GM19397 (cell line): ENCODE results near the gene GALE.

Experiments used
- ATAC-seq: cut with Tn5 transposase; IDR thresholded peaks from one replicate; pipeline ENCODE4 v1.9.1; 2021; ENCODE audit warnings: mild to moderate bottlenecking, moderate library complexity; ENCODE audit not compliant: unreplicated experiment

Gene GALE

GRCh38 chr1:23759277-23759676 is 41.3 kb downstream of the GALE start:
- ATAC-seq: no peak

DNA sequence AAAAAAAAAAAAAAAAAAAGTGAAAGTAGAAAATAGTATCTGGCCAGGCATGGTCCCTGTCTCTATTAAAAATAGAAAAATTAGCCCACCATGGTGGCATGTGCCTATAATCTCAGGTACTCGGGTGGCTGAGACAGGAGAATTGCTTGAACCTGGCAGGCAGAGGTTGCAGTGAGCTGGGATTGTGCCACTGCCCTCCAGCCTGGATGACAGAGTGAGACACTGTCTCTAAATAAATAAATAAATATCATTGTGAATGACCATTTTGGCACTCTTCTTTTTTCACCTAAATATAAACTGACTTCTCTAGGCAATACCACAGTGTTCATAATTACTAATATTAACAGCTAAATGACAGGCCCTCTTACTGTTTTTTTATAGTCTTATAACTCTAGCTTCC is 42.7 kb downstream of the GALE start:
- ATAC-seq: no peak

- no peak for ATAC-seq
Measured at GRCh38 chr1:23756676-23757075, 43.9 kb downstream of the GALE start.

DNA sequence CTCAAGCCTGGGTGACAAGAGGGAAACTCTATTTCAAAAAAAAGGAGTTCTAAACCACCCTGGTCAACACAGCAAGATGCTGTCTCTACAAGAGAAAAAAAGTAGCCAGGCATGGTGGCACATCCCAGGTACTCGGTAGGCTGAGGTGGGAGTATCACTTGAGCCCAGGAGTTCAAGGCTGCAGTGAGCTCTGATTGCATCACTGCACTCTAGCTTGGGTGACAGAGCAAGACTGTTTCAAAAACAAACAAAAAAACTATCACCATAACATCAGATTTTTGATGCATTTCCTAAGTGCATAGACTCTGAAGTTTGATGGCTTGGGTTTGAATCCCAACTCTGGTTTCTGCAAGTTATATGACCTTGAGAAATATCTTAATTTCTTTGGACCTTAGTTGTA is 47.6 kb downstream of the GALE start:
- ATAC-seq: no peak

DNA sequence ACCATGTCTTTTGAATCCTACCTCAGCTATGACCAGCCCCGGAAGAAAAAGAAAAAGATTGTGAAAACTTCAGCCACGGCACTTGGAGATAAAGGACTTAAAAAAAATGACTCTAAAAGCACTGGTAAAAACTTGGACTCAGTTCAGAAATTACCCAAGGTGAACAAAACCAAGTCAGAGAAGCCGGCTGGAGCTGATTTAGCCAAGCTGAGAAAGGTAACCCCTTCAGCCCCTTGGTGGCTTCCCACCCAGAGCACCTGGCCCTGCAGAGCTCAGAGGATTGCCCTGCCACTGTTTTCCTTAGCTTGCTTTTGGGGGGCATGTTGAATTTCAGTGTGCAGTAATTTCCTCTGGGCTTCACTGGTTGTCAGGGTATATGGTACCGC is 48.7 kb downstream of the GALE start:
- ATAC-seq: no peak

GRCh38 chr1:23751050-23751814 is 49.3 kb downstream of the GALE start:
- ATAC-seq: no peak

- ATAC-seq: no peak
Measured at GRCh38 chr1:23748016-23748415, 52.5 kb downstream of the GALE start.
